ENCODE data around the gene KNDC1. TPM values are rescaled to one million over a fixed set of nuclear protein-coding genes. Genes with fewer than 3 reads are reported as not detected.

KNDC1 gene
- total RNA-seq, 1 experiment from 2014 or later = 1.7 TPM

DNA sequence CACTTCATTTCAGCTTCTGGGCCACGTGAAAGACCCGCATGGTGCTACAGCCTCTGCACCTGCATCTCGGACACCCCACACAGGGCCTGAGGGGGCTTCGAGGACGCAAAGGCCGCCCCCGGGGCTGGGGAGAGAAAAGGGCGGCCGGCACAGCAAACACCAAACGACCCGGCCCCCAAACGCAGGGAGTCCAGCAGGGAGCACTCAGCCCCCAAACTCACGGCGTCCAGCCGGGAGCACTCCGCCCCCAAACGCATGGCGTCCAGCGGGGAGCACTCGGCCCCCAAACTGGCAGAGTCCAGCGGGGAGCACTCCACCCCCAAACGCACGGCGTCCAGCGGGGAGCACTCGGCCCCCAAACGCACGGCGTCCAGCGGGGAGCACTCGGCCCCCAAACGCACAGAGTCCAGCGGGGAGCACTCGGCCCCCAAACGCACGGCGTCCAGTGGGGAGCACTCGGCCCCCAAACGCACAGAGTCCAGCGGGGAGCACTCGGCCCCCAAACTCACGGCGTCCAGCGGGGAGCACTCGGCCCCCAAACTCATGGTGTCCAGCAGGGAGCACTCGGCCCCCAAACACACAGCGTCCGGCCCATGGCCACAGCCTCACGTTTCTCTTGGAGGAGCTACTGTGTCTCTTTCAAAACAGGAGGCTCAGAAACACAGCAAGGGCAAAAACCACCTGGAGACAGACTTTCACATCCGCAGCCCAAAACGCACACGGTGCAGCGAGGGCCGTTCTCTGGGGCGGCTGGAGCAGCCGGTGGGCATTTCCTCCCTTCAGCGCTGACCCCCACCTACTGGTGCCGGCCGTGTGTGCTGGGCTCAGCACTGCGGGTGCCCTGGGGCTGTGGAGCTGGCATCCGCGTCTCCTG, 43.0 kb downstream of the KNDC1 start:
- Histone ChIP-seq H3K4me3 (no peak overlapping the region), H3K9me3 (ENCODE audit: insufficient read depth, low read depth) (no peaks in the 10 kb centered on the region), H3K36me3 (ENCODE audit: low read depth) (no peaks in the 10 kb centered on the region), H4K20me1 (ENCODE audit: insufficient read depth) (no peaks in the 10 kb centered on the region), H3K27me3 (ENCODE audit: insufficient read depth, low read depth) (peaks cover 32% of the 10 kb centered on the region), H3F3A (ENCODE audit: insufficient read depth, low read depth) (no peaks in the 10 kb centered on the region), H3K9me2 (ENCODE audit: insufficient read depth) (no peaks in the 10 kb centered on the region), H3K4me1 (replicated peaks; ENCODE audit: insufficient read depth) (no peaks in the 10 kb centered on the region), H3K27ac (no peak overlapping the region), H3K79me2 (ENCODE audit: low read depth) (no peaks in the 10 kb centered on the region), H2AFZ (no peak overlapping the region), H3K4me2 (no peak overlapping the region)
- DNase-seq = no peak
- no peak for TF ChIP-seq EZH2 (IDR thresholded peaks at IDR 0.05; ENCODE audit: low read depth)
- TF ChIP-seq, protein P1, sequence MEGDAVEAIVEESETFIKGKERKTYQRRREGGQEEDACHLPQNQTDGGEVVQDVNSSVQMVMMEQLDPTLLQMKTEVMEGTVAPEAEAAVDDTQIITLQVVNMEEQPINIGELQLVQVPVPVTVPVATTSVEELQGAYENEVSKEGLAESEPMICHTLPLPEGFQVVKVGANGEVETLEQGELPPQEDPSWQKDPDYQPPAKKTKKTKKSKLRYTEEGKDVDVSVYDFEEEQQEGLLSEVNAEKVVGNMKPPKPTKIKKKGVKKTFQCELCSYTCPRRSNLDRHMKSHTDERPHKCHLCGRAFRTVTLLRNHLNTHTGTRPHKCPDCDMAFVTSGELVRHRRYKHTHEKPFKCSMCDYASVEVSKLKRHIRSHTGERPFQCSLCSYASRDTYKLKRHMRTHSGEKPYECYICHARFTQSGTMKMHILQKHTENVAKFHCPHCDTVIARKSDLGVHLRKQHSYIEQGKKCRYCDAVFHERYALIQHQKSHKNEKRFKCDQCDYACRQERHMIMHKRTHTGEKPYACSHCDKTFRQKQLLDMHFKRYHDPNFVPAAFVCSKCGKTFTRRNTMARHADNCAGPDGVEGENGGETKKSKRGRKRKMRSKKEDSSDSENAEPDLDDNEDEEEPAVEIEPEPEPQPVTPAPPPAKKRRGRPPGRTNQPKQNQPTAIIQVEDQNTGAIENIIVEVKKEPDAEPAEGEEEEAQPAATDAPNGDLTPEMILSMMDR (conservative IDR thresholded peaks at IDR 0.05) = no peak
- CTCF ChIA-PET = interaction anchor here (0.7 kb wide), 1 partner anchor 16 kb away, joined by 4 read pairs; no protein-coding TSS in a partner anchor
- POLR2A ChIA-PET (ENCODE audit: unreplicated experiment) = no interaction called here
- intact Hi-C loops (cut with micrococcal nuclease; ENCODE audit: unreplicated experiment) = no loop called here
- no TSS peak for BruUV-seq (replicated peaks)

DNA sequence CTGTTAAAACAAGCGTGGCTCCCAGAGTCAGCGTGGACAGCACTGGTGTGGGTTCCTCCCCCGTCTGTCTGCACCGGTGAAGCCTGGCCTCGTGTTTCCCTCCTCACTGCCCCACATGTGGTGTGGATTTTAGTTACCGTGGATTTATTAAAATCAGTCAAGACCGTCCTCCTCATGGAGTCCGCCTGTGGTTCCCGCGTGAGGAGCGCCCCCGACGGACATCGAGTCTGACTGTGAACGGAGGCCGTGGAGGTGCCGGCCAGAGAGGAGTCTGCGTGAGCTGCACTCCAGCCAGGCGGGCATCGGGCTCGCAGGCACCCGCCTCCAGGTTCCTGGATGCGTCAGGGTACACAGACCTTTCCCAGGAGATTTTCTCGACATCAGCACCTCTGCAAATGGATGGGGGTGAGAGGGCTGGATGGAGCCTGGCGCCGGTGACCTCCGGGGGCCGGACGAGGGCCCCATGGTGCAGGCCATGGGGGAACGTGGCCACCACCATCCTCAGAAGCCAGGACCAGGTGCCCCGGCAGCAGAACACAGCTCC, 43.7 kb downstream of the KNDC1 start:
- no peak for DNase-seq
- H3K4me1 ChIP-seq (replicated peaks; ENCODE audit: insufficient read depth) = no peaks in the 10 kb centered on the region
- no peaks in the 10 kb centered on the region for H3K36me3 ChIP-seq (ENCODE audit: low read depth)
- peaks cover 32% of the 10 kb centered on the region for H3K27me3 ChIP-seq (ENCODE audit: insufficient read depth, low read depth)
- no peak overlapping the region for H3K27ac ChIP-seq
- POLR2A ChIA-PET (ENCODE audit: unreplicated experiment) = no interaction called here
- H3K79me2 ChIP-seq (ENCODE audit: low read depth) = no peaks in the 10 kb centered on the region
- TF ChIP-seq, protein P1 (conservative IDR thresholded peaks at IDR 0.05) = no peak
- TF ChIP-seq EZH2 (IDR thresholded peaks at IDR 0.05; ENCODE audit: low read depth) = no peak
- H3K4me2 ChIP-seq = no peak overlapping the region
- H3K9me2 ChIP-seq (ENCODE audit: insufficient read depth) = no peaks in the 10 kb centered on the region
- H2AFZ ChIP-seq = no peak overlapping the region
- H3F3A ChIP-seq (ENCODE audit: insufficient read depth, low read depth) = no peaks in the 10 kb centered on the region
- intact Hi-C loops (cut with micrococcal nuclease; ENCODE audit: unreplicated experiment) = no loop called here
- CTCF ChIA-PET = interaction anchor here (0.7 kb wide), 1 partner anchor 16 kb away, joined by 4 read pairs; no protein-coding TSS in a partner anchor
- BruUV-seq (replicated peaks) = no TSS peak
- no peaks in the 10 kb centered on the region for H4K20me1 ChIP-seq (ENCODE audit: insufficient read depth)
- no peak overlapping the region for H3K4me3 ChIP-seq
- no peaks in the 10 kb centered on the region for H3K9me3 ChIP-seq (ENCODE audit: insufficient read depth, low read depth)

DNA sequence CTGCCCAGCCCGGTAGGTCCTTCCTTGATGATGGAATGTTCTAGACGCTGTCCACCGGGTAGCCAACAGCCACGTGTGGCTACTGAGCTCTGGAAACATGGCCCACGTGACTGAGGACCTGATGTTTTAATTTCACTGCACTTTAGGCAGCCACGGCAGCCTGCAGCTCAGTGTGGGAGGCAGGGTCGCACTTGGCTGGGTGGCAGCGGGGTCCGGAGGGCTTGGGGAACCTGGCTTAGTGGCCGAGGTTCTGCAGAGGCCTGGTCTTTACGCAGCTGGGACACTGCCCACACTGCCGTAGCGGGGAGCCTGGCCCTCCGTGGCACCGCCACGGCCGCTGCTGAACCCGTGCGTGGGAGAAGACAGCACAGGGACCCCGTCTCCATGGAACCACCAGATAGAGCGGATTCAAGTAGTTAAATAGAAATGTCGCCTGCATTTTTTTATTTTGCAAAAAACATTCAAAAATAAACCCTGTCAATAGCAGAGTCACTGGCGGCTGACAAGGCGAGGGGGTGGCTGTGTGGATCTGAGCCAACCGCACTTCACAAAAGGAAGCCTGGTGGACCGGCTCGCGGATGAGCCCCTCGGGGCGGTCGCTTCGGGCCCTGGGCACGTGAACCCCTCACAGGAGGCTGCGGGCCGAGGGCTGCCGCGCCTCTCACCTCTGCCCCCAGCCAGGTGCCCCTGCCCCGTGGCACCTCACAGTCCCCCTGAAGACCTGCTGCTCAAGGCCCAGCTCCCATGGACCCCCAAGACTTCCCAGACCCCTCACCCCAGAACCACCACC, 44.4 kb downstream of the KNDC1 start:
- TF ChIP-seq, protein P1 (conservative IDR thresholded peaks at IDR 0.05) = no peak
- TF ChIP-seq EZH2 (IDR thresholded peaks at IDR 0.05; ENCODE audit: low read depth) = no peak
- ChIA-PET CTCF (no interaction called here), POLR2A (ENCODE audit: unreplicated experiment) (no interaction called here)
- Histone ChIP-seq H3K79me2 (ENCODE audit: low read depth) (no peaks in the 10 kb centered on the region), H2AFZ (no peak overlapping the region), H3K9me2 (ENCODE audit: insufficient read depth) (no peaks in the 10 kb centered on the region), H4K20me1 (ENCODE audit: insufficient read depth) (no peaks in the 10 kb centered on the region), H3K4me3 (no peak overlapping the region), H3K36me3 (ENCODE audit: low read depth) (no peaks in the 10 kb centered on the region), H3K4me2 (no peak overlapping the region), H3K9me3 (ENCODE audit: insufficient read depth, low read depth) (no peaks in the 10 kb centered on the region), H3K4me1 (replicated peaks; ENCODE audit: insufficient read depth) (no peaks in the 10 kb centered on the region), H3K27ac (no peak overlapping the region), H3K27me3 (ENCODE audit: insufficient read depth, low read depth) (peaks cover 32% of the 10 kb centered on the region), H3F3A (ENCODE audit: insufficient read depth, low read depth) (no peaks in the 10 kb centered on the region)
- no peak for DNase-seq
- intact Hi-C loops (cut with micrococcal nuclease; ENCODE audit: unreplicated experiment) = no loop called here
- no TSS peak for BruUV-seq (replicated peaks)
